Measurements from ENCODE around the gene SIGLECL1.

The SIGLECL1 gene

DNA sequence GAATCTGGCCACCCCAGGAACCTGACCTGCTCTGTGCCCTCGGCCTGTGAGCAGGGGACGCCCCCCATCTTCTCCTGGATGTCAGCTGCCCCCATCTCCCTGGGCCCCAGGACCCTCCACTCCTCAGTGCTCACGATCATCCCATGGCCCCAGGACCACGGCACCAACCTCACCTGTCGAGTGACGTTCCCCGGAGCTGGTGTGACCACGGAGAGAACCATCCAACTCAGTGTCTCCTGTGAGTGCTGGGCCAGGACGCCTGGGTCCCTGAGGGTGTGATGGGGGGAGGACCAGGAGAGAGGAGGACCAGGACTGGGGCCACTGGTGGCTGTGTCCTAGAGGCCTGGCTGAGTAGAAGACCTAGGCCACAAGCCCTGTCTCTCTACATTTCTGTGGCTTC is 39.0 kb upstream of the SIGLECL1 start:
- no peaks in the 10 kb centered on the region for H3K9me2 ChIP-seq (replicated peaks; ENCODE audit: insufficient read depth, low read length)
- DNase-seq = no peak
- H3K79me2 ChIP-seq (ENCODE audit: low read length) = no peaks in the 10 kb centered on the region
- TF ChIP-seq EZH2 (optimal IDR thresholded peaks at IDR 0.05; ENCODE audit: low read depth, low read length) = no peak
- no peak for TF ChIP-seq CTCF (IDR thresholded peaks at IDR 0.05; ENCODE audit: low read length)
- no peak for TF ChIP-seq EZH2phosphoT487 (IDR thresholded peaks at IDR 0.05; ENCODE audit: low read length)
- H3K4me1 ChIP-seq (ENCODE audit: low read length) = no peaks in the 10 kb centered on the region
- no peak overlapping the region for H3K27ac ChIP-seq (ENCODE audit: low read length)
- H2AFZ ChIP-seq (ENCODE audit: low read length) = no peak overlapping the region
- no peaks in the 10 kb centered on the region for H3K27me3 ChIP-seq (replicated peaks; ENCODE audit: insufficient read depth, low read length)
- H4K20me1 ChIP-seq (ENCODE audit: insufficient read depth, low read length) = no peaks in the 10 kb centered on the region
- no peak overlapping the region for H3K9ac ChIP-seq (ENCODE audit: low read length)
- H3K4me2 ChIP-seq (ENCODE audit: low read depth, low read length) = no peak overlapping the region
- H3F3A ChIP-seq (ENCODE audit: insufficient read depth, low read length) = no peaks in the 10 kb centered on the region
- H3K4me3 ChIP-seq (ENCODE audit: low read length) = no peak overlapping the region
- no peaks in the 10 kb centered on the region for H3K36me3 ChIP-seq (replicated peaks; ENCODE audit: insufficient read depth, low read length)
- H3K9me3 ChIP-seq (replicated peaks; ENCODE audit: insufficient read depth, low read length) = no peaks in the 10 kb centered on the region

DNA sequence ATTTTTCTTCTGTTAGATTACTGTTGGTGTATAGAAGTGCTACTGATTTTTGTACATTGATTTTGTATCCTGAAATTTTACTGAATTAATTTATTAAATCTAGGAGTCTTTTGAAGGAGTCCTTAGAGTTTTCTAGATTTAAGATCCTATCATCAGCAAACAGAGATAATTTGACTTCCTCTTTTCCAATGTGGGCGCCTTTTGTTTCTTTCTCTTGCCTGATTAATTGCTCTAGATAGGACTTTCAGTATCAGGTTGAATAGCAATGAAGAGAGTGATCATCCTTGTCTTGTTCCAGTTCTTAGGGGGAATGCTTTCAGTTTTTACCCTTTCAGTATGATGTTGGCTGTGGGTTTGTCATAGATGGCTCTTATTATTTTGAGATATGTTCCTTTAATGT is 31.6 kb upstream of the SIGLECL1 start:
- Histone ChIP-seq H3K9ac (ENCODE audit: low read length) (no peak overlapping the region), H3K9me3 (replicated peaks; ENCODE audit: insufficient read depth, low read length) (no peaks in the 10 kb centered on the region), H3K36me3 (replicated peaks; ENCODE audit: insufficient read depth, low read length) (no peaks in the 10 kb centered on the region), H2AFZ (ENCODE audit: low read length) (no peak overlapping the region), H3K79me2 (ENCODE audit: low read length) (no peaks in the 10 kb centered on the region), H3K9me2 (replicated peaks; ENCODE audit: insufficient read depth, low read length) (no peaks in the 10 kb centered on the region), H3K4me3 (ENCODE audit: low read length) (no peak overlapping the region), H3K27me3 (replicated peaks; ENCODE audit: insufficient read depth, low read length) (no peaks in the 10 kb centered on the region), H3K4me2 (ENCODE audit: low read depth, low read length) (no peak overlapping the region), H3F3A (ENCODE audit: insufficient read depth, low read length) (no peaks in the 10 kb centered on the region), H3K4me1 (ENCODE audit: low read length) (no peaks in the 10 kb centered on the region), H4K20me1 (ENCODE audit: insufficient read depth, low read length) (no peaks in the 10 kb centered on the region), H3K27ac (ENCODE audit: low read length) (no peak overlapping the region)
- TF ChIP-seq EZH2 (optimal IDR thresholded peaks at IDR 0.05; ENCODE audit: low read depth, low read length) (no peak), CTCF (IDR thresholded peaks at IDR 0.05; ENCODE audit: low read length) (no peak), EZH2phosphoT487 (IDR thresholded peaks at IDR 0.05; ENCODE audit: low read length) (no peak)
- no peak for DNase-seq

DNA sequence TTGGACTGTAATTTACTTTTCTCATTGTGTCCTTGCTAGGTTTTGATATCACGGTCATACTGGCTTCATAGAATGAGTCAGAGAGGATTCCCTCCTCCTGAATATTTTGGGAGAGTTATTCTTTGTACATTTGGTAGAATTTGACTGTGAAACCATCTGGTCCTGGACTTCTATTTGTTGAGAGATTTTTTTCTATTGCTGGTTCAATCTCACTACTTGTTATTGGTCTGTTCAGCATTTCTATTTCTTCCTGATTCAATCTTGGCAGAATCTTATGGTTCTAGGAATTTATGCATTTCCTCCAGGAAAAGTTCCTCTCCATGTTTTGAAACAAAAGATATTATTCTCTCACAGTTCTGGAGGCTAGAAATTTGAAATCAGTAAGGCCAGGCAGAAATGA is 30.9 kb upstream of the SIGLECL1 start:
- Histone ChIP-seq H3K27ac (ENCODE audit: low read length) (no peak overlapping the region), H3K36me3 (replicated peaks; ENCODE audit: insufficient read depth, low read length) (no peaks in the 10 kb centered on the region), H2AFZ (ENCODE audit: low read length) (no peak overlapping the region), H3K4me2 (ENCODE audit: low read depth, low read length) (no peak overlapping the region), H3K4me3 (ENCODE audit: low read length) (no peak overlapping the region), H3K4me1 (ENCODE audit: low read length) (no peaks in the 10 kb centered on the region), H3K79me2 (ENCODE audit: low read length) (no peaks in the 10 kb centered on the region), H3F3A (ENCODE audit: insufficient read depth, low read length) (no peaks in the 10 kb centered on the region), H3K27me3 (replicated peaks; ENCODE audit: insufficient read depth, low read length) (no peaks in the 10 kb centered on the region), H3K9me2 (replicated peaks; ENCODE audit: insufficient read depth, low read length) (no peaks in the 10 kb centered on the region), H3K9ac (ENCODE audit: low read length) (no peak overlapping the region), H4K20me1 (ENCODE audit: insufficient read depth, low read length) (no peaks in the 10 kb centered on the region), H3K9me3 (replicated peaks; ENCODE audit: insufficient read depth, low read length) (no peaks in the 10 kb centered on the region)
- TF ChIP-seq CTCF (IDR thresholded peaks at IDR 0.05; ENCODE audit: low read length) (no peak), EZH2 (optimal IDR thresholded peaks at IDR 0.05; ENCODE audit: low read depth, low read length) (no peak), EZH2phosphoT487 (IDR thresholded peaks at IDR 0.05; ENCODE audit: low read length) (no peak)
- DNase-seq = no peak
